ENCODE measurements around the gene CAV1. TPM values are rescaled to one million over a fixed set of nuclear protein-coding genes. Genes with fewer than 3 reads are reported as not detected.

Gene CAV1
- total RNA-seq, 1 donor from 2014 or later, result 15.8 TPM

GRCh38 chr7:116490351-116490750 lies 34.5 kb upstream of the CAV1 start:
- Histone ChIP-seq H3K4me3 (ENCODE audit: low read depth, low read length) (no peak overlapping the region), H3K36me3 (ENCODE audit: control insufficient read depth, insufficient read depth, low read length) (no peaks in the 10 kb centered on the region), H3K27me3 (ENCODE audit: control insufficient read depth, insufficient read depth, low read length) (no peaks in the 10 kb centered on the region)
- no peak for DNase-seq (ENCODE audit: low read depth)
- no peak for TF ChIP-seq CTCF (IDR thresholded peaks at IDR 0.05; ENCODE audit: insufficient read depth, low read length, poor library complexity, severe bottlenecking)

DNA sequence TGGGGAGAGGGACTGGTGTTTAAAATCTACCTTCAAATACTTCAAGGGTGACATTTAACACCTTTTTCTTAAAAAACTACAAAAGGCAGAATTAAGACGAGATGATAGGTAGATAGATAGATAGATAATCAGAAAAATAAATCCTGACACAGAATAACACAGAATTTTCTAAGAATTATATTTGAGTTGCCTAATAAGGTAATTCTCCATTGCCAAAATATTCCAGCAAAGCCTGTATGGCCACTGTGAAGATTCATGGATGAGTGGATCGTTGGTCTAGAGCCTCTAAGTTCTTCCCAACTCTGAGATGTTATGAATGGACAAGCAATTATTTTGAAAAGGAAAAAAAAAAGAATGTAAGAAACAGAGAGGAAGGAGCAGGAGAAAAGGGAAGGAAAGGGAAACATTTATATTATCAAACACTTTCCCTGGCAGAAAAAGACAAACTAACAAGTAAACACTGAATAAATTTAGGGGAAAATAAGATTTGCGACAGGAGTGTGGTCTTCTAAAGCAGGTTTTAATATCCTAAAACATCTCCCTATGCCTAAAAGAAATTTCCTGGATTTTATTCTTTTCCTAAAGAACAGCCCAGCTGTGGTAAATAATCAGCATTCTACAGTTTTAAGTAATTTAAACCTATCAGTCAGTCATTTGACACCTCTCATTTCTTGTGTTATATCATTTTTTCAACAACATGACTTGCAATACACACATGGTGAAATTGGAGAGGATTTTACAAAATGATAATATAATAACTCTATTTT lies 32.8 kb upstream of the CAV1 start:
- H3K4me3 ChIP-seq (ENCODE audit: low read depth, low read length), result no peak overlapping the region
- H3K27me3 ChIP-seq (ENCODE audit: control insufficient read depth, insufficient read depth, low read length), result no peaks in the 10 kb centered on the region
- no peak for TF ChIP-seq CTCF (IDR thresholded peaks at IDR 0.05; ENCODE audit: insufficient read depth, low read length, poor library complexity, severe bottlenecking)
- DNase-seq (ENCODE audit: low read depth), result no peak
- H3K36me3 ChIP-seq (ENCODE audit: control insufficient read depth, insufficient read depth, low read length), result no peaks in the 10 kb centered on the region

DNA sequence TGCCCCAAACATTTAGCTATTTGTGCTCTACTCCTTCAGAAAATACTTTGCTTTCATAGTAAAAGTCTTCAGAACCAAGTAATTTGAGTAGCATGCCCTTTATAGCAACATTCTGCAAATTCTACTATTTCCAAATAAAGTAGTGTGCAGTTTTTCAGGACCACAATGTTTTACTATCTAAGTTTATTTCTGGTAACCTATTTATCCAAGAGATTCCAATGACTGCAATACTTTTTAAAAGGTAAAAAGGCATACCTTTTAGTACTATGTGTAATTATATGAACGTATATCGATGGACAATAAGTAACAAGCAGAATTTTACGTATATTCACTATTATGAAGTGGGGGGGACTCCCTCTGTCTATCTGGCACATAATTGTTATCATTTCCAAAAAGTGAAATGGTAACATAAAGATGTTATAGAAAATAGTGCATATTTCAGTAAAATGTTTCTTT lies 32.2 kb upstream of the CAV1 start:
- H3K4me3 ChIP-seq (ENCODE audit: low read depth, low read length), result no peak overlapping the region
- no peak for DNase-seq (ENCODE audit: low read depth)
- H3K27me3 ChIP-seq (ENCODE audit: control insufficient read depth, insufficient read depth, low read length), result no peaks in the 10 kb centered on the region
- TF ChIP-seq CTCF (IDR thresholded peaks at IDR 0.05; ENCODE audit: insufficient read depth, low read length, poor library complexity, severe bottlenecking), result no peak
- H3K36me3 ChIP-seq (ENCODE audit: control insufficient read depth, insufficient read depth, low read length), result no peaks in the 10 kb centered on the region

DNA sequence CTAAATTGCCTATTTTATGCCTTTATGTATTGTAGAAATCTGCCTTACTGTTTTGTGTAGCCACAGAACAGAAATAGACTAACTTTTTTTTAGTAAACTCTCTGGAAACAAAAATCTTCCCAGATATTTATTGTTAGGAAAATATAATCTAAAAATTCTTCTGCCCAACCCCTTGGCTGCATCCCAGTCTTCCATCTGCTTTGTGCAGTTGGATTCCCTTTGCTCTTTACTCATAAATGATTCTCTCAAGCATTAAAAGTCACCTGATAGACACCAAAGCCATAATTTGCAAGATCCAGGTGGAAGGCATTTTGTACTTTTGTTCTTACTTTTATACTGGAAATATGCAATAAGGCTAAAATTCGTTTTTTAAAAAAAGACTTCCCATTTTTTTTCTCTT lies 31.4 kb upstream of the CAV1 start:
- TF ChIP-seq CTCF (IDR thresholded peaks at IDR 0.05; ENCODE audit: insufficient read depth, low read length, poor library complexity, severe bottlenecking), result no peak
- Histone ChIP-seq H3K4me3 (ENCODE audit: low read depth, low read length) (no peak overlapping the region), H3K36me3 (ENCODE audit: control insufficient read depth, insufficient read depth, low read length) (no peaks in the 10 kb centered on the region), H3K27me3 (ENCODE audit: control insufficient read depth, insufficient read depth, low read length) (no peaks in the 10 kb centered on the region)
- no peak for DNase-seq (ENCODE audit: low read depth)

DNA sequence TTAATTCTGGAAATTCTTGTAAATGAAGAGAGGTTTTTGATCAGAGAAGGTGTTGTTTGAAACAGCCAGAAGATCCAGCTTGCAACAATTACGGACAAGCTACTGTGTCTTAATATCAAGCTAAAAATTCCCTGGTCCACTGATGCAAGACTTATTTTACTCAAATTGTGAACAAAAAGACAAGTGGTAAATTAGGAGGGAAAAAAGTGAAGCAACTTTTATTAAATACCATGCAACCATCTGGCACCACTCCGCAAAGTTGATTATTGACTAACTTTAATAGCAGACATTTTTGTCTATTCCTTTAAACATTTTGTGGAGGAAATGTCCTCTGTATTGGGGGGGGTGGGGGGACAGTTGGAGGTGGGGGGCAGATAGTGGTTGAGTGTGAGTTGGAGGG lies 30.4 kb upstream of the CAV1 start:
- Histone ChIP-seq H3K27me3 (ENCODE audit: control insufficient read depth, insufficient read depth, low read length) (no peaks in the 10 kb centered on the region), H3K36me3 (ENCODE audit: control insufficient read depth, insufficient read depth, low read length) (no peaks in the 10 kb centered on the region), H3K4me3 (ENCODE audit: low read depth, low read length) (no peak overlapping the region)
- DNase-seq (ENCODE audit: low read depth), result no peak
- no peak for TF ChIP-seq CTCF (IDR thresholded peaks at IDR 0.05; ENCODE audit: insufficient read depth, low read length, poor library complexity, severe bottlenecking)

GRCh38 chr7:116495736-116496135 lies 29.1 kb upstream of the CAV1 start:
- no peak for DNase-seq (ENCODE audit: low read depth)
- Histone ChIP-seq H3K27me3 (ENCODE audit: control insufficient read depth, insufficient read depth, low read length) (no peaks in the 10 kb centered on the region), H3K36me3 (ENCODE audit: control insufficient read depth, insufficient read depth, low read length) (no peaks in the 10 kb centered on the region), H3K4me3 (ENCODE audit: low read depth, low read length) (no peak overlapping the region)
- TF ChIP-seq CTCF (IDR thresholded peaks at IDR 0.05; ENCODE audit: insufficient read depth, low read length, poor library complexity, severe bottlenecking), result no peak

Data from kidney epithelial cell (primary cell).